A673 (cell line): ENCODE results near the gene SLC25A19. TPM values are rescaled to one million over a fixed set of nuclear protein-coding genes. Genes with fewer than 3 reads are reported as not detected.

ENCODE experiments used
- BruUV-seq: library from RNA; stranded (reverse); fragments of 400-500 nt; replicated peaks from 2 replicates; lab custom pipeline; 2021; lab: Mats Ljungman, UMichigan
- CTCF ChIA-PET: fragments of 300-600 bp; sonication (Branson Sonifier 250); formaldehyde crosslinking; loops from one replicate; lab custom pipeline; 2022; ENCODE audit warnings: antibody characterized with exemption; lab: Charles Lee
- POLR2A ChIA-PET: fragments of 300-600 bp; sonication (Branson Sonifier 250); formaldehyde crosslinking; loops from one replicate; lab custom pipeline; 2022; ENCODE audit warnings: antibody characterized with exemption; ENCODE audit not compliant: low non-redundant PET; lab: Charles Lee
- DNase-seq: peaks from one replicate; pipeline ENCODE4 v3.0.0-alpha.2; 2015; ENCODE audit warnings: low spot score
- H3K27ac ChIP-seq: fragments of 200-600 bp; sonication (generic); 2 replicates; pipeline ENCODE4 v1.5.1; 2016; ENCODE audit warnings: mixed run types, low read depth, mild to moderate bottlenecking, mixed read lengths, antibody characterized with exemption, low read length; ENCODE audit not compliant: poor library complexity, severe bottlenecking
- H3K27me3 ChIP-seq: fragments of 200-600 bp; sonication (generic); replicated peaks from 2 replicates; pipeline ENCODE4 v1.6.1; 2017; ENCODE audit warnings: mixed run types, low read depth, mild to moderate bottlenecking, mixed read lengths, antibody characterized with exemption, low read length; ENCODE audit not compliant: insufficient read depth, poor library complexity
- H3K36me3 ChIP-seq: fragments of 200-600 bp; sonication (generic); 2 replicates; pipeline ENCODE4 v1.6.1; 2016; ENCODE audit warnings: mixed run types, mild to moderate bottlenecking, mixed read lengths, antibody characterized with exemption, low read length; ENCODE audit not compliant: insufficient read depth, poor library complexity, severe bottlenecking
- H3K4me1 ChIP-seq: fragments of 200-600 bp; sonication (generic); 2 replicates; pipeline ENCODE4 v1.6.1; 2017; ENCODE audit warnings: mixed run types, mild to moderate bottlenecking, mixed read lengths, antibody characterized with exemption, low read length; ENCODE audit not compliant: insufficient read depth, poor library complexity, severe bottlenecking
- H3K4me3 ChIP-seq: fragments of 200-600 bp; sonication (generic); 2 replicates; pipeline ENCODE4 v1.5.1; 2016; ENCODE audit warnings: low read depth, mixed run types, mild to moderate bottlenecking, mixed read lengths, low read length; ENCODE audit not compliant: poor library complexity, severe bottlenecking
- H3K9me3 ChIP-seq: fragments of 200-600 bp; sonication (generic); 2 replicates; pipeline ENCODE4 v1.6.1; 2016; ENCODE audit warnings: mixed run types, low read depth, mild to moderate bottlenecking, mixed read lengths, antibody characterized with exemption, low read length; ENCODE audit not compliant: poor library complexity, severe bottlenecking
- CTCF ChIP-seq: fragments of 300-800, 200-600 bp; sonication (generic); conservative IDR thresholded peaks from 2 replicates; pipeline ENCODE4 v1.5.1; 2017; ENCODE audit warnings: low read depth, mild to moderate bottlenecking, antibody characterized with exemption, low read length, moderate library complexity, mixed read lengths
- EZH2 ChIP-seq: fragments of 200-600 bp; sonication (generic); IDR thresholded peaks from 2 replicates; pipeline ENCODE4 v1.6.1; 2017; ENCODE audit warnings: borderline replicate concordance, low read depth, mild to moderate bottlenecking, mixed read lengths, antibody characterized with exemption, low read length; ENCODE audit not compliant: poor library complexity, severe bottlenecking
- intact Hi-C: fragments of 100-400 bp; cut with micrococcal nuclease; formaldehyde crosslinking; loops from one replicate; pipeline ENCODE4 v1.10.0; 2022; ENCODE audit not compliant: unreplicated experiment
- total RNA-seq: library from RNA; stranded (reverse); gene quantifications from 2 replicates; pipeline ENCODE4 v1.2.3, GENCODE V29; 2021

SLC25A19 gene
- total RNA-seq, 1 experiment from 2014 or later = 45.0 TPM

- POLR2A ChIA-PET = no interaction called here
- Histone ChIP-seq H3K36me3 (peaks cover 23% of the 10 kb centered on the region), H3K27me3 (no peaks in the 10 kb centered on the region), H3K4me1 (no peaks in the 10 kb centered on the region), H3K9me3 (no peaks in the 10 kb centered on the region), H3K4me3 (no peak overlapping the region), H3K27ac (peak overlapping the region; percentile 23)
- no peak for DNase-seq
- intact Hi-C loops = no loop called here
- BruUV-seq = no TSS peak
- CTCF ChIA-PET = no interaction called here
- TF ChIP-seq EZH2 (no peak), CTCF (no peak)
Observed at GRCh38 chr17:75318211-75318610, 29.0 kb upstream of the SLC25A19 start.

GRCh38 chr17:75317671-75318070, 28.4 kb upstream of the SLC25A19 start:
- ChIA-PET POLR2A (no interaction called here), CTCF (no interaction called here)
- Histone ChIP-seq H3K27ac (no peak overlapping the region), H3K9me3 (no peaks in the 10 kb centered on the region), H3K4me1 (no peaks in the 10 kb centered on the region), H3K36me3 (peaks cover 23% of the 10 kb centered on the region), H3K27me3 (no peaks in the 10 kb centered on the region), H3K4me3 (no peak overlapping the region)
- no TSS peak for BruUV-seq
- TF ChIP-seq CTCF (no peak), EZH2 (no peak)
- intact Hi-C loops = no loop called here
- DNase-seq = no peak

- CTCF ChIA-PET = interaction anchor here (0.6 to 0.7 kb wide), 2 partner anchors 30 to 77 kb away, joined by 8 to 14 read pairs; no protein-coding TSS in a partner anchor
- no peak for DNase-seq
- no peak for TF ChIP-seq CTCF
- no peak for TF ChIP-seq EZH2
- BruUV-seq = no TSS peak
- H3K27me3 ChIP-seq = no peaks in the 10 kb centered on the region
- H3K4me3 ChIP-seq = no peak overlapping the region
- POLR2A ChIA-PET = interaction anchor here (0.6 to 0.7 kb wide), 2 partner anchors 25 to 127 kb away, joined by 3 read pairs; no protein-coding TSS in a partner anchor
- no peaks in the 10 kb centered on the region for H3K9me3 ChIP-seq
- H3K36me3 ChIP-seq = peaks cover 16% of the 10 kb centered on the region
- intact Hi-C loops = no loop called here
- H3K4me1 ChIP-seq = no peaks in the 10 kb centered on the region
- H3K27ac ChIP-seq = no peak overlapping the region
Observed at GRCh38 chr17:75316253-75316652, 27.0 kb upstream of the SLC25A19 start.
